Hepatocyte (in vitro differentiated cells): ENCODE data around the gene GALNTL6.

Experiments used
- EZH2 ChIP-seq: fragments of 200-600 bp; sonication (generic); IDR thresholded peaks from 2 replicates; pipeline ENCODE4 v1.6.1; 2016; ENCODE audit warnings: antibody characterized with exemption, mild to moderate bottlenecking, borderline replicate concordance
- TF ChIP-seq, protein P1 (sequence below): fragments of 200-600 bp; sonication (generic); IDR thresholded peaks from 2 replicates; pipeline ENCODE4 v1.5.1; 2016; ENCODE audit warnings: antibody characterized with exemption, mild to moderate bottlenecking; ENCODE audit not compliant: poor library complexity

DNA sequence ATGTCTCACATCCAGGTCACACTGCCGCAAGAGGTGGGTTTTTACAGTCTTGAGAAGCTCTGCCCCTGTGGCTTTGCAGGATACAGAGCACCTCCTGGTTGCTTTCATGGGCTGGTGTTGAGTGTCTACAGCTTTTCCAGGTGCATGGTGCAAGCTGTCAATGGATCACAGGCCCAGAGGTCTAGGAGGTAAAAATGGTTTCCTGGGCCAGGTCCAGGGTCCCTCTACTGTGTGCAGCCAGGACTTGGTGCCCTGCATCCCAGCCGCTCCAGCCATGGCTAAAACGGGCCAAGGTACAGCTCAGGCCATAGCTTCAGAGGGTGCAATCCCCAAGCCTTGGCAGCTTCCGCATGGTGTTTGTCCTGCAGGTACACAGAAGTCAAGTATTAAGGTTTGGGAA is 921.4 kb downstream of the GALNTL6 start:
- TF ChIP-seq EZH2: no peak
- TF ChIP-seq, protein P1, sequence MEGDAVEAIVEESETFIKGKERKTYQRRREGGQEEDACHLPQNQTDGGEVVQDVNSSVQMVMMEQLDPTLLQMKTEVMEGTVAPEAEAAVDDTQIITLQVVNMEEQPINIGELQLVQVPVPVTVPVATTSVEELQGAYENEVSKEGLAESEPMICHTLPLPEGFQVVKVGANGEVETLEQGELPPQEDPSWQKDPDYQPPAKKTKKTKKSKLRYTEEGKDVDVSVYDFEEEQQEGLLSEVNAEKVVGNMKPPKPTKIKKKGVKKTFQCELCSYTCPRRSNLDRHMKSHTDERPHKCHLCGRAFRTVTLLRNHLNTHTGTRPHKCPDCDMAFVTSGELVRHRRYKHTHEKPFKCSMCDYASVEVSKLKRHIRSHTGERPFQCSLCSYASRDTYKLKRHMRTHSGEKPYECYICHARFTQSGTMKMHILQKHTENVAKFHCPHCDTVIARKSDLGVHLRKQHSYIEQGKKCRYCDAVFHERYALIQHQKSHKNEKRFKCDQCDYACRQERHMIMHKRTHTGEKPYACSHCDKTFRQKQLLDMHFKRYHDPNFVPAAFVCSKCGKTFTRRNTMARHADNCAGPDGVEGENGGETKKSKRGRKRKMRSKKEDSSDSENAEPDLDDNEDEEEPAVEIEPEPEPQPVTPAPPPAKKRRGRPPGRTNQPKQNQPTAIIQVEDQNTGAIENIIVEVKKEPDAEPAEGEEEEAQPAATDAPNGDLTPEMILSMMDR: no peak
